ENCODE measurements around the gene USP5. TPM values are rescaled to one million over a fixed set of nuclear protein-coding genes. Genes with fewer than 3 reads are reported as not detected.

USP5 gene
- total RNA-seq, 2 experiments from 2014 or later: 125 to 127 TPM

GRCh38 chr12:6914947-6915788 lies 63.2 kb downstream of the USP5 start:
- Mint-ChIP-seq H3K27ac (peak overlapping the region; percentile 90), H3K9me3 (no peaks in the 10 kb centered on the region), H3K27me3 (no peaks in the 10 kb centered on the region), H3K4me1 (peaks cover 23% of the 10 kb centered on the region), H3K36me3 (peaks cover 35% of the 10 kb centered on the region), H3K4me3 (peak overlapping the region; percentile 100)
- no peak for DNase-seq

DNA sequence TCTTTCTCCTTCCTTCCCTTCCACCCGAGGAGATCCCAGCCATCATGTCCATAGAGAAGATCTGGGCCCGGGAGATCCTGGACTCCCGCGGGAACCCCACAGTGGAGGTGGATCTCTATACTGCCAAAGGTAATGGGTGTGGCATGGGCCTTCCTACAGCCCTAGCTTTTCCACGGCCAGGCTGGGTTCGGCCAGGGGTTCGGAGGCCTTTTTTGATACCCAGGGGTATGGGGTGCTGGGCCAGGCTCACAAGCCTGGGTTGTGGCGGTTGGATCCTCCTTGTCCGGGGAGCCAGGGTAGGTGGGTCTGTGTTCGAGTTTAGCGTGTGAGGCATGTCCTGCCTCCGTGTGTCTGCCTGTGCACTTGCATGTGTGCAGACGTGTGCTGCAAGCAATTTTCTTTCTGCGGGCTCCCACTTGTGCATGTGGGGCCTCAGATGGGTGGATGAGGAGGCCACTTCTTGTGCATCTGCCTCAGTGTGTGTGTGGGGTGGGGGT lies 63.9 kb downstream of the USP5 start:
- H3K36me3 Mint-ChIP-seq: peaks cover 35% of the 10 kb centered on the region
- H3K4me1 Mint-ChIP-seq: peaks cover 23% of the 10 kb centered on the region
- peak overlapping the region; percentile 90 for H3K27ac Mint-ChIP-seq
- DNase-seq: no peak
- no peaks in the 10 kb centered on the region for H3K27me3 Mint-ChIP-seq
- peak overlapping the region; percentile 100 for H3K4me3 Mint-ChIP-seq
- H3K9me3 Mint-ChIP-seq: no peaks in the 10 kb centered on the region

Other genes starting within 250 kb of the USP5 start
- gene CHD4, start 244.8 kb upstream of the USP5 start, total RNA-seq: 100 to 1,000 TPM; 262 to 293 TPM
- gene LPAR5, start 216.2 kb upstream of the USP5 start, total RNA-seq: 1 to 10 TPM; 7.3 to 7.9 TPM
- gene ACRBP, start 204.7 kb upstream of the USP5 start, total RNA-seq: 1 to 10 TPM in 1 of 2 experiments, under 1 TPM in 1; 0.86 to 1.2 TPM
- gene ING4, start 189.0 kb upstream of the USP5 start, total RNA-seq: 10 to 100 TPM; 10.9 to 11.1 TPM
- gene ZNF384, start 162.8 kb upstream of the USP5 start, total RNA-seq: 10 to 100 TPM; 60.6 to 61.8 TPM
- gene PIANP, start 151.3 kb upstream of the USP5 start, total RNA-seq: under 1 TPM in 1 of 2 experiments, not detected in 1; 0.37 TPM
- gene COPS7A, start 128.1 kb upstream of the USP5 start, total RNA-seq: 10 to 100 TPM; 37.1 to 41.6 TPM
- gene MLF2, start 99.0 kb upstream of the USP5 start, total RNA-seq: 100 to 1,000 TPM; 134 to 141 TPM
- gene PTMS, start 85.8 kb upstream of the USP5 start, total RNA-seq: 10 to 100 TPM; 23.3 to 25.1 TPM
- 10 to 100 TPM; 64.8 to 67.7 TPM for gene LAG3, start 79.6 kb upstream of the USP5 start, total RNA-seq
- gene CD4, start 62.6 kb upstream of the USP5 start, total RNA-seq: 1 to 10 TPM; 2.2 to 2.5 TPM
- gene GPR162, start 30.3 kb upstream of the USP5 start, total RNA-seq: under 1 TPM; 0.54 to 0.76 TPM
- under 1 TPM; 0.36 to 0.60 TPM for gene P3H3, start 23.7 kb upstream of the USP5 start, total RNA-seq
- gene GNB3, start 11.2 kb upstream of the USP5 start, total RNA-seq: under 1 TPM in 1 of 2 experiments, not detected in 1; 0.10 TPM
- gene CDCA3, start 864 bp upstream of the USP5 start, total RNA-seq: 10 to 100 TPM; 62.5 to 64.0 TPM
- 1,000 to 10,000 TPM; 1,593 to 1,653 TPM for gene TPI1, start 15.4 kb downstream of the USP5 start, total RNA-seq
- gene SPSB2, start 21.2 kb downstream of the USP5 start, total RNA-seq: 1 to 10 TPM; 2.7 to 3.0 TPM
- gene LRRC23, start 52.7 kb downstream of the USP5 start, total RNA-seq: 1 to 10 TPM; 3.0 to 4.1 TPM
- gene ENO2, start 62.4 kb downstream of the USP5 start, total RNA-seq: 100 to 1,000 TPM; 140 to 141 TPM
- 10 to 100 TPM; 27.6 to 28.5 TPM for gene ATN1, start 75.8 kb downstream of the USP5 start, total RNA-seq
- gene RNU7-1, start 91.7 kb downstream of the USP5 start, total RNA-seq: not detected
- gene C12orf57, start 91.9 kb downstream of the USP5 start, total RNA-seq: 100 to 1,000 TPM; 203 to 208 TPM
- 100 to 1,000 TPM; 457 to 467 TPM for gene PTPN6, start 99.2 kb downstream of the USP5 start, total RNA-seq
- gene PHB2, start 118.5 kb downstream of the USP5 start, total RNA-seq: 100 to 1,000 TPM; 556 to 557 TPM
- 100 to 1,000 TPM; 130 to 140 TPM for gene EMG1, start 118.8 kb downstream of the USP5 start, total RNA-seq
- 10 to 100 TPM; 23.3 to 23.8 TPM for gene LPCAT3, start 166.3 kb downstream of the USP5 start, total RNA-seq
- gene C1S, start 208.6 kb downstream of the USP5 start, total RNA-seq: under 1 TPM; 0.47 to 0.66 TPM
- 1 to 10 TPM; 1.6 to 2.5 TPM for gene C1R, start 240.3 kb downstream of the USP5 start, total RNA-seq

Measured in activated naive CD8-positive, alpha-beta T cell treated with anti-CD3 and anti-CD28 coated beads for 36 hours (primary cell).